ENCODE data around the gene UVRAG.

GRCh38 chr11:76023236-76024068 lies 208.4 kb downstream of the UVRAG start:
- no peak for TF ChIP-seq EZH2 (IDR thresholded peaks at IDR 0.05)
- no peak for TF ChIP-seq CTCF (IDR thresholded peaks at IDR 0.05)
- no peak for TF ChIP-seq EZH2phosphoT487 (IDR thresholded peaks at IDR 0.05)

Data from neural progenitor cell (in vitro differentiated cells).